Ovary (tissue), 3 donors: ENCODE measurements around the gene RBFA.

ENCODE experiments used
- CTCF ChIP-seq, 3 donors: fragments of 450-650 bp in 2 of 3; fragments of 200-600 bp in 1 of 3; IDR thresholded peaks; one replicate each; pipeline versions ENCODE4 v1.5.1 to v1.8.0; 2016 to 2022; ENCODE audit warnings: antibody characterized with exemption in 3 of 3, mild to moderate bottlenecking in 1 of 3
- POLR2A ChIP-seq: fragments of 450-650 bp; IDR thresholded peaks from one replicate; pipeline ENCODE4 v1.6.1; 2017; ENCODE audit warnings: antibody characterized with exemption, mild to moderate bottlenecking, moderate library complexity
- donor health status: DM: no; HTN: no; CAD: no.

DNA sequence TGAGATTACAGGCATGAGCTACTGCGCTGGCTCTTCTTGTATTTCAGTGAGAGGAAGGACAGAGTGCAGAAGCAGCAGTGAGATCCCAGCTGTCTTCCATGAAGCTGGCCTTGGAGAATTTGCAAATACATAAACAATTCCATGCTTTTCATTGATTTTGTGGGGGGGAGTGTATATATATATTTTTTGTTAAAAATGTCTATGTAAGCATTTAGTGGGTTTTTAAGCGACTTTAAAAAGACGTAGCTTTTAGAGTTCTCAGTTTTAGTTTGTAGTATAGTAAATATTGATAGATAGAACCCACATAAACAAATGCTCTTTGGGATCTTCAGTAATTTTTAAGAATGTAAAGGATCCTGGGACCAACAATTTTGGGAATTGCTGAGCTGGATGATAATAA, 6.3 kb downstream of the RBFA start:
- no peak for TF ChIP-seq POLR2A
- no peak for TF ChIP-seq CTCF (IDR thresholded peaks at IDR 0.05)
